ENCODE results near the gene SLC32A1.

Gene SLC32A1

DNA sequence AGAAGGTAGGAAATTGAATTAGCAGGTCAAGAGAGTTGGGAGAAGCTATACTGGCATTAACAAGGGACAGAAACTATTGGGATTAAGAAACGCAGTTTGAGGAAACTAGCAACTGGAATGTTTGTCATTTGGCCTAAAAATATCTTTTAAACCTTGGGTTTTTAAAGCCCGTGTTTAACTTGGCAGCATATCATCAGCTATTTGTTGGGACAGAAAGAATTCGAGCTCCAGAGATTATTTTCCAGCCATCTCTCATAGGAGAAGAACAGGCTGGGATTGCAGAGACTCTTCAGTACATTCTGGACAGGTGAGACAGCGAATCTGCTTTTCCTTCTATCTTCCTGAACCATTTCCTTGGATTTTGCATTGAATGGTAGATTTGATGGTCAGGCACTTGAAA lies 41.8 kb downstream of the SLC32A1 start:
- no peaks in the 10 kb centered on the region for H3K27me3 ChIP-seq (ENCODE audit: control insufficient read depth, insufficient read depth, low read length)
- H3K4me1 ChIP-seq (ENCODE audit: control insufficient read depth, insufficient read depth, low read length), result no peaks in the 10 kb centered on the region
- H3K9ac ChIP-seq (ENCODE audit: low read length), result no peak overlapping the region
- no peak overlapping the region for H3K27ac ChIP-seq (ENCODE audit: low read depth, low read length)
- peaks cover 26% of the 10 kb centered on the region for H3K36me3 ChIP-seq (ENCODE audit: control insufficient read depth, insufficient read depth, low read length)
- H3K4me3 ChIP-seq (ENCODE audit: low read length), result no peak overlapping the region

DNA sequence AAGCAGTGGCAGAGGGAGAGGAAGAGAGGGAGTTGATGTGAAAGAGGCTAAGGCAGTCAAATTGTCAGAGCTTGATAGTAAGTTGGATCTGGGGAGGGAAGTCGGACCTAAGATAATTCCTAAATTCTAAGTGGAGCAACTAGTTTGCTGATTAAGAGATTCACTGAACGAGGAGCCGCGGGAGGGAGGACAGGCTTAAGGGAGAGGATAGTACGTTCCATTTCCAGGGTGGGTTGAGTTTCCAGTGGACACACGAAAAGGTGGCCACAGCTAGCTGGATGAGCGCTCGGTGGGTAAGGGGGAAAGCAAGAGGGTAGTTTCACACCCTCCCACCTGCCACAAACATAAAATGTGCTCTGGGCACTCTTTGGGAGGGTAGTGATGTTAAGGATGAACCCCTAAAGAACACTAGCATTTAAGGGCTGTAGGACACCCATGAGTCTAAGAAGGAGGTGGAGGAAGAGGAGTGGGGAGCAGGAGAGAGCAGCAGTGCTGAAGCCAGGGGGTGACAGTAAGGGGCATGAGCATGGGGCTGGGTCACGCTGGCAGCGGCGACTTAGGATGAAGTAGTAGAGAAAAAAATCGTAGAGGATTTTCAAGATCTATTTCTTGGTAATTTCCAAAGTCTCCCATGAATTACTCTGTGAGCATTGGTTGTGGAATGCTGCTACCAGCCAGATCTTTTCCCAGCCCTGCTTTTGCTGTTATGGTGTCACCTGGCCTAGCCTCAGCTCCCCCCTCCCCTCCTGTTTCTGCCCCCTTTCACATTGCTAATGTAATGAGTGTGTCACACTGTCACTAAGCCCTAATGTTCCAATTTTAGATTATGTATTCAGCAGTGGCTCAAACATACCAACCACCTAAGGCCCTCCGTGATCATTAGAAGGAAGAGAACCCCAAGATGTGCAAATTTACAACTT lies 45.4 kb downstream of the SLC32A1 start:
- H3K4me3 ChIP-seq (ENCODE audit: low read length), result no peak overlapping the region
- no peaks in the 10 kb centered on the region for H3K27me3 ChIP-seq (ENCODE audit: control insufficient read depth, insufficient read depth, low read length)
- no peaks in the 10 kb centered on the region for H3K4me1 ChIP-seq (ENCODE audit: control insufficient read depth, insufficient read depth, low read length)
- H3K9ac ChIP-seq (ENCODE audit: low read length), result no peak overlapping the region
- H3K27ac ChIP-seq (ENCODE audit: low read depth, low read length), result no peak overlapping the region
- H3K36me3 ChIP-seq (ENCODE audit: control insufficient read depth, insufficient read depth, low read length), result peaks cover 40% of the 10 kb centered on the region

DNA sequence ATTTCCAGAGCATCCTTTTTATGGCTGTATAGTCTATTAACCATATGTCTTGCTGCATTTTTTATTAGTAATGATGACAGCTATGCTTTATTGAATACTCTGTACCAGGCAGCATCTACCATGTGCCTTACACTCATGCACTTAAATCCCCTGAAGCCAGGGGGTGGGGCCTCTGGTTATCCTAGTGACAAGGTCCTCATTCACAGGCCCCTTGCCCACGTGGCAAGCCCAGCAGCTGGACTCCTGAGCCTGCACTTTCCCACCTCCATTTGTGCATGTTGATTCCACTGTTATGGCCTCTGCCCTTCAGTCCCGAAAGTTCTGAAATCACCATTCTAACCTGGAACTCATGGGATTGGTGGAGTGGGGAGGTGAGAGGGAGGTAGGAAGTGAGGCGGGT lies 46.3 kb downstream of the SLC32A1 start:
- H3K4me1 ChIP-seq (ENCODE audit: control insufficient read depth, insufficient read depth, low read length), result no peaks in the 10 kb centered on the region
- no peak overlapping the region for H3K27ac ChIP-seq (ENCODE audit: low read depth, low read length)
- H3K36me3 ChIP-seq (ENCODE audit: control insufficient read depth, insufficient read depth, low read length), result peaks cover 39% of the 10 kb centered on the region
- H3K4me3 ChIP-seq (ENCODE audit: low read length), result no peak overlapping the region
- no peaks in the 10 kb centered on the region for H3K27me3 ChIP-seq (ENCODE audit: control insufficient read depth, insufficient read depth, low read length)
- no peak overlapping the region for H3K9ac ChIP-seq (ENCODE audit: low read length)

DNA sequence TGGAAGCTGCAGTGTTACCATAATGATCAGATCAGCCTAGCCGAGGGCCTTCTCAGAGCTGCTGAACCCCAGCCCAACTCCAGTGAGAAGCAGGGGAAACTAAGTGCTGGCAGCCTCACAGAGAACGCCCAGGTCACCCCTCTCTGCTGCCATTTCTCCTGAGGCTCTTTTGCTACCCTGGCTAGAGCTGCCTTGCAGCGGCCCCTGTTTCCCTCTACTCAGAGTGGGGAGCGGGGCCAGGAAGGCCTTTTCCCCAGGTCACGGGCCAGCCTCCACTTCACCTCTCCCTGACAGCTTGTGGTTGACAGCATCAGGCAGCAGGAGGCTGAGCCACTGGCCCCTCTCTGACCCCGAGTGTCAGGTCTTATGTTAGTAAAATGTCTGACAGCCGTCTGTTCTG lies 46.7 kb downstream of the SLC32A1 start:
- Histone ChIP-seq H3K27ac (ENCODE audit: low read depth, low read length) (no peak overlapping the region), H3K9ac (ENCODE audit: low read length) (no peak overlapping the region), H3K27me3 (ENCODE audit: control insufficient read depth, insufficient read depth, low read length) (no peaks in the 10 kb centered on the region), H3K4me3 (ENCODE audit: low read length) (no peak overlapping the region), H3K36me3 (ENCODE audit: control insufficient read depth, insufficient read depth, low read length) (peaks cover 35% of the 10 kb centered on the region), H3K4me1 (ENCODE audit: control insufficient read depth, insufficient read depth, low read length) (no peaks in the 10 kb centered on the region)

DNA sequence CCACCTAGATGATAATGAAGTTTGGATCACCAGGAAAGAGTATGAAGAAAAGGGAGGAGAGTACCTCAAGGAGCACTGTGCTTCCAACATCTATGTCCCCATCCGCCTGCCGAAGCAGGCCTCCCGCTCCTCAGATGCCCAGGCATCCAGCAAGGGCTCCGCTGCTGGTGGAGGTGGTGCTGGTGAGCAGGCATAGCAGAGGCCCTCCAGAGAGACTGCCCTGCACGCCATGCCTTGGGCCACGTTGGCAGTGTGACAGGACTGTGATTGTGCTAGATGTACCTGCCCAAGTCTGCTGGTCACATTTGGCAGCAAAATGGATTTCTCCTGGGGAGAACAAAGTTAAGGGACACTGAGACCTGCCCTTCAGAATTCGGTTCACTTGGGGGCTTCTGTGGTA lies 47.3 kb downstream of the SLC32A1 start:
- peaks cover 32% of the 10 kb centered on the region for H3K36me3 ChIP-seq (ENCODE audit: control insufficient read depth, insufficient read depth, low read length)
- no peaks in the 10 kb centered on the region for H3K4me1 ChIP-seq (ENCODE audit: control insufficient read depth, insufficient read depth, low read length)
- no peak overlapping the region for H3K27ac ChIP-seq (ENCODE audit: low read depth, low read length)
- no peaks in the 10 kb centered on the region for H3K27me3 ChIP-seq (ENCODE audit: control insufficient read depth, insufficient read depth, low read length)
- H3K9ac ChIP-seq (ENCODE audit: low read length), result no peak overlapping the region
- no peak overlapping the region for H3K4me3 ChIP-seq (ENCODE audit: low read length)

DNA sequence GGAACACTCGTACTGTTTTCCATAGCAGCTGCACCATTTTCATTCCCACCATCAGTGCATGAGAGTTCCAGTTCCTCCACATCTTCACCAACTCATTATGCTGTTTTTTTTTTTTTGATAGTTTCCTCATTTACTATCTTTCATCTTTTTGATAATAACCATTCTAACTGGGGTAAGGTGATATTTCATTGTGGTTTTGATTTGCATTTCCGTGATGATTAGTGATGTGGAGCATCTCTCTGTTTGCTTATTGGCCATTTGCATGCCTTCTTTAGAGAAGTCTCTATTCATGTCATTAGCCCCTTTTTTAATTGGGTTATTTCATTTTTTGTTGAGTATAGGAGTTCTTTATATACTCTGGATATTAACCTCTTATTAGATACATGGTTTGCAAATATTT lies 49.9 kb downstream of the SLC32A1 start:
- Histone ChIP-seq H3K27ac (ENCODE audit: low read depth, low read length) (no peak overlapping the region), H3K9ac (ENCODE audit: low read length) (no peak overlapping the region), H3K27me3 (ENCODE audit: control insufficient read depth, insufficient read depth, low read length) (no peaks in the 10 kb centered on the region), H3K4me1 (ENCODE audit: control insufficient read depth, insufficient read depth, low read length) (no peaks in the 10 kb centered on the region), H3K4me3 (ENCODE audit: low read length) (no peak overlapping the region), H3K36me3 (ENCODE audit: control insufficient read depth, insufficient read depth, low read length) (peaks cover 23% of the 10 kb centered on the region)

DNA sequence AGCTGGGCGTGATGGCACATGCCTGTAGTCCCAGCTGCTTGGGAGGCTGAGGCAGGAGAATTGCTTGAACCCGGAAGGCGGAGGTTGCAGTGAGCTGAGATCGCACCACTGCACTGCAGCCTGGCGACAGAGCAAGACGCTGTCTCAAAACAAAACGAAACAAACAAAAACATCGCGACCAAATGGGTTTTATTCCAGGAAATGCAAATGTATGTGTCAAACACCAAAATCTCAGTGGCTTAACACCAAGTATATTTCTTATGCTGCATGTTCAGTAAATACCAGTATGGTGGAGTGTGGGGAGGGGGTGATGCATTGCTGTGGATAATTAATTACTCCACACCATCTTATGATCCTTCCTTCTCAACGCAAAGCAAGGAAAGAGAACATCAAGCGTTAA lies 52.1 kb downstream of the SLC32A1 start:
- peaks cover 14% of the 10 kb centered on the region for H3K36me3 ChIP-seq (ENCODE audit: control insufficient read depth, insufficient read depth, low read length)
- no peaks in the 10 kb centered on the region for H3K4me1 ChIP-seq (ENCODE audit: control insufficient read depth, insufficient read depth, low read length)
- H3K27me3 ChIP-seq (ENCODE audit: control insufficient read depth, insufficient read depth, low read length), result no peaks in the 10 kb centered on the region
- no peak overlapping the region for H3K9ac ChIP-seq (ENCODE audit: low read length)
- H3K27ac ChIP-seq (ENCODE audit: low read depth, low read length), result no peak overlapping the region
- H3K4me3 ChIP-seq (ENCODE audit: low read length), result no peak overlapping the region
